Keratinocyte (primary cell): ENCODE results near the gene ATAD2B.

Source experiments
- EZH2 ChIP-seq: IDR thresholded peaks from one replicate; pipeline ENCODE4 v1.6.1; 2012; ENCODE audit warnings: inconsistent platforms, mild to moderate bottlenecking, low read length, moderate library complexity
- TF ChIP-seq, protein P1 (sequence below), 3 experiments: IDR thresholded peaks in 1 of 3; conservative IDR thresholded peaks in 1 of 3; optimal IDR thresholded peaks in 1 of 3; 2 replicates in 2 of 3; 3 replicates in 1 of 3; pipeline versions ENCODE3 to v1.5.1; 2011; ENCODE audit warnings: low read length in 3 of 3, mild to moderate bottlenecking in 3 of 3, moderate library complexity in 2 of 3, control low read depth in 1 of 3, inconsistent platforms in 1 of 3; ENCODE audit not compliant: insufficient read depth in 2 of 3; ENCODE audit errors: extremely low read depth in 1 of 3

DNA sequence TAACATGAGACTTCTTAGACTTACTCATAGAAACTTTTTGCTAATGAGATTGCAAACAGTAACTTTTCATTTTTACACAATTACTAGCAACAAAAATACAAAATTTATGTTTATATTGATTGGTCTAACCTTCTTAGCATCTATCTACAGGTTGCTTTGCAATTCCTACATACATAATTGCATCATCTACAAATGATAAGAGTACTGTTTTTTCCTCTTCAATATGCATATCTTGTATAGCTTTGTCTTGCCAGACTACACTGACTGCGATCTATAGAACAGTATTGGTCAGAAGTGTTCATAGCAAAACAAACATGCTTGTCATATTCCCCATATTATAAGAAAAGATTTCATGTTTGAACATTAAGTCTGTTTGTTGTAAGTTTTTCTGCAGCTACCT lies 87.9 kb downstream of the ATAD2B start:
- TF ChIP-seq, protein P1, sequence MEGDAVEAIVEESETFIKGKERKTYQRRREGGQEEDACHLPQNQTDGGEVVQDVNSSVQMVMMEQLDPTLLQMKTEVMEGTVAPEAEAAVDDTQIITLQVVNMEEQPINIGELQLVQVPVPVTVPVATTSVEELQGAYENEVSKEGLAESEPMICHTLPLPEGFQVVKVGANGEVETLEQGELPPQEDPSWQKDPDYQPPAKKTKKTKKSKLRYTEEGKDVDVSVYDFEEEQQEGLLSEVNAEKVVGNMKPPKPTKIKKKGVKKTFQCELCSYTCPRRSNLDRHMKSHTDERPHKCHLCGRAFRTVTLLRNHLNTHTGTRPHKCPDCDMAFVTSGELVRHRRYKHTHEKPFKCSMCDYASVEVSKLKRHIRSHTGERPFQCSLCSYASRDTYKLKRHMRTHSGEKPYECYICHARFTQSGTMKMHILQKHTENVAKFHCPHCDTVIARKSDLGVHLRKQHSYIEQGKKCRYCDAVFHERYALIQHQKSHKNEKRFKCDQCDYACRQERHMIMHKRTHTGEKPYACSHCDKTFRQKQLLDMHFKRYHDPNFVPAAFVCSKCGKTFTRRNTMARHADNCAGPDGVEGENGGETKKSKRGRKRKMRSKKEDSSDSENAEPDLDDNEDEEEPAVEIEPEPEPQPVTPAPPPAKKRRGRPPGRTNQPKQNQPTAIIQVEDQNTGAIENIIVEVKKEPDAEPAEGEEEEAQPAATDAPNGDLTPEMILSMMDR (optimal IDR thresholded peaks at IDR 0.05 in 1 of 3, IDR thresholded peaks at IDR 0.05 in 1 of 3, conservative IDR thresholded peaks at IDR 0.05 in 1 of 3; ENCODE audit: extremely low read depth in 1 of 3, insufficient read depth in 2 of 3, low read length in 3 of 3): no peak
- TF ChIP-seq EZH2: no peak
